Left lung (tissue), 10 donors: ENCODE results near the gene CORO7. TPM values are rescaled to one million over a fixed set of nuclear protein-coding genes. Genes with fewer than 3 reads are reported as not detected.
"Not testable (repeated sequence)": the region's sequence is repeated elsewhere in the genome, so short reads cannot be mapped to it uniquely, and the experiment has no call there.

Experiments used
- ATAC-seq: fragments of 200-7000 bp; cut with Tn5 transposase; one replicate; pipeline ENCODE4 v1.9.1; 2020; ENCODE audit warnings: moderate library complexity
- DNase-seq, 4 donors: peaks; one replicate each; pipeline ENCODE4 v3.0.0-alpha.2; 2013 to 2020
- H3K27ac ChIP-seq, 2 donors: fragments of 200-600 bp; sonication (generic) in 1 of 2; one replicate each; pipeline versions ENCODE4 v1.5.0 to v1.8.0; 2020 to 2021
- H3K27me3 ChIP-seq, 2 donors: fragments of 200-600 bp; sonication (generic) in 1 of 2; one replicate each; pipeline versions ENCODE4 v1.5.0 to v1.8.0; 2020 to 2021
- H3K36me3 ChIP-seq, 2 donors: fragments of 200-600 bp; sonication (generic) in 1 of 2; one replicate each; pipeline versions ENCODE4 v1.5.0 to v1.8.0; 2020 to 2021
- H3K4me1 ChIP-seq, 2 donors: fragments of 200-600 bp; one replicate each; pipeline ENCODE4 v1.8.0; 2021
- H3K4me3 ChIP-seq, 2 donors: fragments of 200-600 bp; sonication (generic) in 1 of 2; one replicate each; pipeline versions ENCODE4 v1.5.0 to v1.8.0; 2020 to 2021; ENCODE audit warnings: mild to moderate bottlenecking in 1 of 2
- H3K9me3 ChIP-seq, 2 donors: fragments of 200-600 bp; sonication (generic) in 1 of 2; one replicate each; pipeline versions ENCODE4 v1.5.0 to v1.8.0; 2020 to 2021
- CTCF ChIP-seq, 2 donors: fragments of 200-600 bp; sonication (generic) in 1 of 2; IDR thresholded peaks; one replicate each; pipeline versions ENCODE4 v1.5.0 to v1.8.0; 2021; ENCODE audit warnings: antibody characterized with exemption in 2 of 2
- intact Hi-C, 2 donors: fragments of 100-400 bp; cut with DNase I; formaldehyde crosslinking; loops; one replicate each; pipeline versions ENCODE4 v1.11.2 to v1.14.2; 2022
- polyA plus RNA-seq, 6 donors: library from polyadenylated mRNA; unstranded; fragments of 120-200 nt; gene quantifications; one replicate each; pipeline ENCODE4 v1.2.1, GENCODE V29; 2013; ENCODE audit not compliant: insufficient read length in 6 of 6
- total RNA-seq, 2 donors: library from RNA; stranded (reverse); fragmentation: NEBNext Ultra II Directional; extraction: Animal tissue kit (Norgen Biotek cat#: 25700); gene quantifications; one replicate each; pipeline ENCODE4 v1.2.1, GENCODE V29; 2021
- donor health status: DM: no; HTN: yes; CAD: no.
- donor health status: DM: no; HTN: no; CAD: no.

CORO7 gene
- total and polyA plus RNA-seq, 8 donors: 15.7 to 81.7 (median 21.6) TPM

- no peak for DNase-seq
- no peaks in the 10 kb centered on the region for H3K9me3 ChIP-seq
- H3K4me1 ChIP-seq: peaks cover 3 to 29% of the 10 kb centered on the region in 2 donors
- TF ChIP-seq CTCF (IDR thresholded peaks at IDR 0.05): no peak
- H3K27me3 ChIP-seq: no peaks in the 10 kb centered on the region
- H3K4me3 ChIP-seq: no peak overlapping the region
- H3K27ac ChIP-seq: no peak overlapping the region
- no peak for ATAC-seq
- peaks cover 0 to 94% of the 10 kb centered on the region in 2 donors for H3K36me3 ChIP-seq
- intact Hi-C loops: no loop called here
Measured at GRCh38 chr16:4336701-4337539, 79.5 kb downstream of the CORO7 start.

GRCh38 chr16:4334724-4335495 lies 81.5 kb downstream of the CORO7 start:
- DNase-seq: no peak
- intact Hi-C loops: loop anchor here in 1 of 2 donors (5.0 kb wide), 2 partner anchors 48 to 133 kb away; no protein-coding TSS in a partner anchor
- H3K36me3 ChIP-seq: peaks cover 0 to 76% of the 10 kb centered on the region in 2 donors

GRCh38 chr16:4333714-4334113 lies 82.7 kb downstream of the CORO7 start:
- not testable (repeated sequence) for DNase-seq, H3K27me3 ChIP-seq, ATAC-seq, H3K9me3 ChIP-seq, H3K27ac ChIP-seq, H3K4me3 ChIP-seq
- Histone ChIP-seq H3K36me3 (peaks cover 0 to 64% of the 10 kb centered on the region in 2 donors), H3K4me1 (peaks cover 9 to 30% of the 10 kb centered on the region in 2 donors)
- intact Hi-C loops: loop anchor here in 1 of 2 donors (5.0 kb wide), 2 partner anchors 46 to 131 kb away; no protein-coding TSS in a partner anchor

More at GRCh38 chr16:4334724-4335495, 81.5 kb downstream of the CORO7 start:
- H3K27ac ChIP-seq: no peak overlapping the region
- no peak overlapping the region for H3K4me3 ChIP-seq
- no peaks in the 10 kb centered on the region for H3K27me3 ChIP-seq
- H3K4me1 ChIP-seq: peaks cover 0 to 26% of the 10 kb centered on the region in 2 donors
- no peaks in the 10 kb centered on the region for H3K9me3 ChIP-seq
- TF ChIP-seq CTCF (IDR thresholded peaks at IDR 0.05): no peak
- ATAC-seq: no peak

- Histone ChIP-seq H3K27ac (no peak overlapping the region), H3K36me3 (peaks cover 0 to 60% of the 10 kb centered on the region in 2 donors), H3K9me3 (no peaks in the 10 kb centered on the region), H3K4me1 (peaks cover 13 to 34% of the 10 kb centered on the region in 2 donors), H3K4me3 (no peak overlapping the region), H3K27me3 (peaks cover 0 to 4% of the 10 kb centered on the region in 2 donors)
- intact Hi-C loops: loop anchor here in 1 of 2 donors (5.0 kb wide), 2 partner anchors 46 to 131 kb away; no protein-coding TSS in a partner anchor
- DNase-seq (no peak), ATAC-seq (no peak)
- TF ChIP-seq CTCF (IDR thresholded peaks at IDR 0.05): no peak
Measured at GRCh38 chr16:4333308-4333638, 83.1 kb downstream of the CORO7 start.

- intact Hi-C loops: loop anchor here in 1 of 2 donors (5.0 kb wide), 2 partner anchors 45 to 130 kb away; no protein-coding TSS in a partner anchor
- Histone ChIP-seq H3K4me1 (peaks cover 18 to 34% of the 10 kb centered on the region in 2 donors), H3K4me3 (no peak overlapping the region), H3K9me3 (no peaks in the 10 kb centered on the region), H3K27ac (no peak overlapping the region), H3K27me3 (peaks cover 0 to 9% of the 10 kb centered on the region in 2 donors), H3K36me3 (peaks cover 0 to 55% of the 10 kb centered on the region in 2 donors)
- ATAC-seq (no peak), DNase-seq (no peak)
- TF ChIP-seq CTCF (IDR thresholded peaks at IDR 0.05): no peak
Measured at GRCh38 chr16:4332623-4333307, 83.6 kb downstream of the CORO7 start.
